Heart left ventricle (tissue), 16 donors: ENCODE results near the gene RGS14. TPM values are rescaled to one million over a fixed set of nuclear protein-coding genes. Genes with fewer than 3 reads are reported as not detected.

Experiments
- ATAC-seq, 4 donors: fragments of 200-7000 bp; cut with Tn5 transposase; one replicate each; pipeline ENCODE4 v1.9.1; 2020 to 2022; ENCODE audit warnings: moderate library complexity in 4 of 4, mild to moderate bottlenecking in 3 of 4, moderate number of reproducible peaks in 1 of 4
- DNase-seq, 5 donors: peaks; one replicate each; pipeline ENCODE4 v3.0.0-alpha.2; 2020
- H3K27ac ChIP-seq, 12 donors: fragments of 200-600 bp; sonication (generic) in 4 of 12; one replicate each; pipeline versions ENCODE4 v1.5.0 to v1.8.0; 2016 to 2022; ENCODE audit warnings: mild to moderate bottlenecking in 2 of 12
- H3K27me3 ChIP-seq, 9 donors: fragments of 200-600 bp; sonication (generic) in 2 of 9; one replicate each; pipeline versions ENCODE4 v1.5.1 to v1.8.0; 2016 to 2022; ENCODE audit warnings: mild to moderate bottlenecking in 3 of 9
- H3K36me3 ChIP-seq, 9 donors: fragments of 200-600 bp; sonication (generic) in 2 of 9; one replicate each; pipeline versions ENCODE4 v1.5.0 to v1.8.0; 2018 to 2022; ENCODE audit warnings: mild to moderate bottlenecking in 2 of 9
- H3K4me1 ChIP-seq, 12 donors: fragments of 200-600 bp; sonication (generic) in 4 of 12; one replicate each; pipeline versions ENCODE4 v1.5.0 to v1.8.0; 2016 to 2022; ENCODE audit warnings: mild to moderate bottlenecking in 3 of 12
- H3K4me3 ChIP-seq, 12 donors: fragments of 200-600 bp; sonication (generic) in 4 of 12; one replicate each; pipeline versions ENCODE4 v1.5.0 to v1.8.0; 2017 to 2022; ENCODE audit warnings: mild to moderate bottlenecking in 9 of 12, moderate library complexity in 4 of 12
- H3K9me3 ChIP-seq, 12 donors: fragments of 200-600 bp; sonication (generic) in 4 of 12; one replicate each; pipeline versions ENCODE4 v1.5.0 to v1.8.0; 2016 to 2022; ENCODE audit warnings: mild to moderate bottlenecking in 1 of 12
- POLR2A ChIP-seq, 2 donors: fragments of 450-650 bp; IDR thresholded peaks; one replicate each; pipeline ENCODE4 v1.6.1; 2017; ENCODE audit warnings: antibody characterized with exemption in 2 of 2, mild to moderate bottlenecking in 2 of 2, moderate library complexity in 2 of 2
- WGBS, 4 donors: extraction: QIAGEN DNeasy Blood & Tissue Kit in 2 of 4; methylation state at CpG; one replicate each; pipeline versions ENCODE4 v1.1.5 to v1.1.7; 2013 to 2018; 5-methylcytosine and 5-hydroxymethylcytosine counted together
- intact Hi-C, 10 donors: fragments of 100-400 bp; cut with DNase I; formaldehyde crosslinking; loops; one replicate each; pipeline versions ENCODE4 v1.11.1 to v1.14.2; 2022
- long read RNA-seq, 3 donors: library from polyadenylated mRNA; unstranded; transcript quantifications; one replicate each; pipeline ENCODE4 v2.0.0, GENCODE V29; 2020 to 2021
- polyA plus RNA-seq, 2 donors: library from polyadenylated mRNA; stranded (reverse); fragments of 200-250 nt; gene quantifications; one replicate each; pipeline ENCODE4 v1.2.3, GENCODE V29; 2013
- total RNA-seq, 9 donors: library from RNA; depleted of rRNA in 2 of 9; stranded (reverse); fragments of >200 nt in 2 of 9; fragmentation: NEBNext Ultra II Directional in 3 of 9; extraction: Animal tissue kit (Norgen Biotek cat#: 25700) in 3 of 9; gene quantifications; one replicate each; pipeline versions ENCODE4 v1.1.0 to v1.2.4, GENCODE V29; 2016 to 2023
- TF ChIP-seq, protein P1 (sequence below), 12 donors: fragments of 200-600 bp; sonication (generic) in 4 of 12; IDR thresholded peaks; one replicate each; pipeline versions ENCODE4 v1.5.0 to v1.8.0; 2018 to 2022; ENCODE audit warnings: antibody characterized with exemption in 12 of 12, mild to moderate bottlenecking in 5 of 12
- donor health status: ischemic (EF 13 %, LVEDD 7.1; RV severe dilation, severe dysfunction).
- donor health status: healthy with polysubstance abuse.
- donor health status: DM: no; HTN: yes; CAD: no.
- donor health status: DM: no; HTN: no; CAD: no.
- donor health status: ischemic (EF 25% LVEDD 6.9; RV normal size, moderate dysfunction).
- donor health status: ischemic (EF 25% LVEDD 5.7; RV mildly dilated, moderate dysfunction).
- donor health status: healthy.
- donor health status: DM: yes; HTN: yes; CAD: no.
- donor health status: ischemic (EF 35%, LVEDD 5.7; RV mildly dilated, moderate dysfunction).
- donor health status: nonischemic (EF 11% LVEDD 7.7; RV severe dilation, severe dysfunction).
- donor health status: DM: yes; HTN: yes; CAD: no.
- donor health status: PGD.
- donor health status: ischemic (EF 29% LVEDD 5.4; RV normal size, mild dysfunction).
- donor health status: nonischemic (EF 23%, LVEDD 6.1; RV moderate dilation, normal function).

Gene RGS14, protein sequence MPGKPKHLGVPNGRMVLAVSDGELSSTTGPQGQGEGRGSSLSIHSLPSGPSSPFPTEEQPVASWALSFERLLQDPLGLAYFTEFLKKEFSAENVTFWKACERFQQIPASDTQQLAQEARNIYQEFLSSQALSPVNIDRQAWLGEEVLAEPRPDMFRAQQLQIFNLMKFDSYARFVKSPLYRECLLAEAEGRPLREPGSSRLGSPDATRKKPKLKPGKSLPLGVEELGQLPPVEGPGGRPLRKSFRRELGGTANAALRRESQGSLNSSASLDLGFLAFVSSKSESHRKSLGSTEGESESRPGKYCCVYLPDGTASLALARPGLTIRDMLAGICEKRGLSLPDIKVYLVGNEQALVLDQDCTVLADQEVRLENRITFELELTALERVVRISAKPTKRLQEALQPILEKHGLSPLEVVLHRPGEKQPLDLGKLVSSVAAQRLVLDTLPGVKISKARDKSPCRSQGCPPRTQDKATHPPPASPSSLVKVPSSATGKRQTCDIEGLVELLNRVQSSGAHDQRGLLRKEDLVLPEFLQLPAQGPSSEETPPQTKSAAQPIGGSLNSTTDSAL
- total RNA-seq (10 to 100 TPM in 1 of 9 donors, 1 to 10 TPM in 8; 1.3 to 10.7 (median 2.9) TPM), polyA plus RNA-seq (1 to 10 TPM; 3.7 to 4.9 TPM)
- long read RNA-seq, donor 1, partial matches to known transcripts: 1 of 2 reads
- long read RNA-seq, donor 1, other reads (novel, unspliced or antisense): 1 of 2 reads
- long read RNA-seq, donor 2, partial matches to known transcripts: 1 of 2 reads
- long read RNA-seq, donor 2, other reads (novel, unspliced or antisense): 0 of 2 reads
- long read RNA-seq, donor 3, partial matches to known transcripts: 0 of 3 reads
- long read RNA-seq, donor 3, other reads (novel, unspliced or antisense): 0 of 3 reads

DNA sequence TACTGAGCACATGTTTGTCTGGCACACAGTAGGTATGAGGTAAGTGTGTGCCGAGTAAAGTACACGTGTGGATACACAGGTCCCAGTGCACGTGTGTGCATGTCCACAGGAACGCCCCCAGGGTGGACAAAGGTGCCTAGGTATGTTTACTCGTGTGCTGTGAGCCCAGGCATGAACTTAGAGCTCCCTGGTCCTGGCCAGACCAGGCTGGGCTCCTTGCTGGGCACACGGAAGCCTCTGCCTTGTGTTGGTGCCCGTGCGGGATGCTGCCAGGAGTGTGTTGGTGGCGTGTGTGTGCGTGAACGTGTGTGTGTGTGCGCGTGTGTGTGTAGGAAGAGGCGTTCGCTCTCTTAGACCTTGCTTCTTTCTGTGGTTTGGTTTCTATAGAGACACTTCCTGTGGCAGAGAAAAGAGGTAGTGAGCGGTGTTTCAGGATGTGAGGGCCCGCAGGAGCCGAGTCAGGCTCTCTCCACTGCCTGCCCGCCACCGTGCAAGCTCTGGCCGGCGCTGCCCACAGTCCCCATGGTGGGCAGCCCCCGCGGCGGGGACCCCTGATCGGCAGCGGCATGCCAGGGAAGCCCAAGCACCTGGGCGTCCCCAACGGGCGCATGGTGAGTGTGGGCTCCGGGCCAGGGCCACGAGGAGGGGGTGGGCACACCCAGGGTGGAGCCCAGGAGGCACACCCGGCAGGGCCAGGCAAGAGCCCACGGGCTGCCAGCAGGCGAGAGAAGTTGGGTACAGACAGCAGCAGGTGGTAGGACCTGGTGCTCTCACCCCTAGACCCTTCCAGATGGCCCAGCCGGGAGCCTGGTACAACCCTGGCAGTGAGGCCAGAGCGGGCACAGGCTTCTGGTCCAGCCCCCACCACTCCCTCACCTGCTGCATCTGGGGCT lies at the start of gene RGS14:
Gene RGS14 (plus strand): TSS at position 466 of the 893 bp plus-strand sequence. CDS start 101 bp downstream, at position 567.
- no peaks in the 10 kb centered on the region for H3K36me3 ChIP-seq
- peaks cover 0 to 79% (median 16%) of the 10 kb centered on the region in 12 donors for H3K4me1 ChIP-seq
- no peaks in the 10 kb centered on the region for H3K9me3 ChIP-seq
- TF ChIP-seq POLR2A (IDR thresholded peaks at IDR 0.05): no peak
- TF ChIP-seq, protein P1, sequence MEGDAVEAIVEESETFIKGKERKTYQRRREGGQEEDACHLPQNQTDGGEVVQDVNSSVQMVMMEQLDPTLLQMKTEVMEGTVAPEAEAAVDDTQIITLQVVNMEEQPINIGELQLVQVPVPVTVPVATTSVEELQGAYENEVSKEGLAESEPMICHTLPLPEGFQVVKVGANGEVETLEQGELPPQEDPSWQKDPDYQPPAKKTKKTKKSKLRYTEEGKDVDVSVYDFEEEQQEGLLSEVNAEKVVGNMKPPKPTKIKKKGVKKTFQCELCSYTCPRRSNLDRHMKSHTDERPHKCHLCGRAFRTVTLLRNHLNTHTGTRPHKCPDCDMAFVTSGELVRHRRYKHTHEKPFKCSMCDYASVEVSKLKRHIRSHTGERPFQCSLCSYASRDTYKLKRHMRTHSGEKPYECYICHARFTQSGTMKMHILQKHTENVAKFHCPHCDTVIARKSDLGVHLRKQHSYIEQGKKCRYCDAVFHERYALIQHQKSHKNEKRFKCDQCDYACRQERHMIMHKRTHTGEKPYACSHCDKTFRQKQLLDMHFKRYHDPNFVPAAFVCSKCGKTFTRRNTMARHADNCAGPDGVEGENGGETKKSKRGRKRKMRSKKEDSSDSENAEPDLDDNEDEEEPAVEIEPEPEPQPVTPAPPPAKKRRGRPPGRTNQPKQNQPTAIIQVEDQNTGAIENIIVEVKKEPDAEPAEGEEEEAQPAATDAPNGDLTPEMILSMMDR (IDR thresholded peaks at IDR 0.05): no peak
- H3K27me3 ChIP-seq: no peaks in the 10 kb centered on the region
- intact Hi-C loops: loop anchor here in 1 of 10 donors (5.0 kb wide), 1 partner anchor 40 kb away; no protein-coding TSS in a partner anchor
- peak within 1 kb of the TSS in 9 of 12 donors; percentile 17 to 73 (median 44) for H3K4me3 ChIP-seq
- DNase-seq (peak in 2 of 5 donors; percentile 38 to 75), ATAC-seq (peak in 3 of 4 donors; percentile 50 to 66 (median 64))
- peak within 1 kb of the TSS in 5 of 12 donors; percentile 34 to 88 (median 42) for H3K27ac ChIP-seq
- 44 to 52% (median 49%) methylated on average over 11 to 37 of the region's 37 CpGs for WGBS, 4 donors

DNA sequence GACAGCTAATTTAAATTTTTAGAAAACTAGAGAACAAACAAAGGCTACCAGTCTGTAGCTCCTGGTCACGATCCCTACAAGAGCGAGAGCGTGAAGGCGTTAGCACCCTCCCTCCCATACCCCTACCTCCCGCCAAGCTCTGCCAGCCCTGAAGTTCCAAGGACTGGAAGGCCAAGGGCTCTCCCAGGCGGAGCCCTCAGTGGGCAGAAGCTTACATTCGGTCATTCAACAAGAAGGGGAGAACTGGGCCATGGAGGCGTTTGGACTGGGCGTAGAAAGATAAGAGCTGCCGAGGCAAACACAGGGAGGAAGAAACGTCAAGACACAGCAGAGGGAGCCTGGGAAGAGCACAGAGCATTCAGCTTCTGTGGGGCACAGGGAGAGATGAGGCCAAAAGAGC lies 49.0 kb upstream of the RGS14 start:
- Histone ChIP-seq H3K36me3 (peaks cover 0 to 32% (median 25%) of the 10 kb centered on the region in 9 donors), H3K27ac (no peak overlapping the region), H3K27me3 (no peaks in the 10 kb centered on the region), H3K9me3 (no peaks in the 10 kb centered on the region), H3K4me1 (peaks cover 0 to 96% (median 35%) of the 10 kb centered on the region in 12 donors), H3K4me3 (no peak overlapping the region)
- WGBS, 4 donors: 87 to 92% (median 90%) methylated on average over 11 of the region's 11 CpGs
- no peak for ATAC-seq
- no peak for TF ChIP-seq POLR2A (IDR thresholded peaks at IDR 0.05)
- TF ChIP-seq, protein P1 (IDR thresholded peaks at IDR 0.05): no peak
- intact Hi-C loops: loop anchor here in 3 of 10 donors (10.0 kb wide), 1 partner anchor 194 kb away; no protein-coding TSS in a partner anchor
- DNase-seq: peak in 1 of 5 donors; percentile 17

DNA sequence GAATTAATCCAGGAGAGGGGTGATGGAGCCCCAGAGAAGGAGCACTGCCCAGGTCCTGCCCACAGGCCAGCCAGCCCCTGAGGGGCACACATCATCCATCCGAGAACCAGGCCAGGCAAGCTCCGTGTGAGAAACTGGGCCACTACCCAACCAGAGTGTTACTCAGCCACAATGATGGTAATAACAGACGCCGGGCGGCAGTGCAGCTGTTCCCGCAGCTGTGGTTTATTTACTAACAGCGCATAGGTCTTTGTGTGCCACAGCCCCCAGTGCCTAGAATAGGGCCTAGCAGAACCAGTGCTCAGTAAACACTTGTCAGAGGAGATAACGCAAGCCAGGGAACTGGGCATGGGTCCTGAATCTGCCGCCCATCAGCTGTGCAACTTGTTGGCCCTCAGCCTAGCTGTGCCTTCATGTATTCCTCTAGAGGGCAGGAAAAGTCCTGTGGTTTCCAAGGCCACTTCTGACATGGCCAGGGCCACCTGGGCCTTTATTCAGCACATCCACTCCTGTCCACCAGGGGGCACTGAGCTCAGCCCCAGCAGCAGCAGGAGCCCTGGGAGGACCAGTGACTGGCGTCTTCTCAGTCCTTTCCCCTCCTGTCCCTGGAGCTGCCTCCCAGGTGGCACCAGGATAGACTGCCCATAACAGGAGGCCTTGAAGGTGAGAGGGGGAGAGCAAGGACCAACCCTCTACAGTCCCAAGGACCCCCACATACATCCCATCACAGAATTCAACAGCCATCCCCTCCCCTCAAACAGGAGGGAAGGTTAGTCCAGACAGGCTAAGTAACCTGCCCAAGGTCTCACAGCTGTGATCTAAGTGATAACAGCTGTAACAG lies 48.2 kb upstream of the RGS14 start:
- intact Hi-C loops: loop anchor here in 7 of 10 donors (5.0 to 10.0 kb wide), 6 partner anchors 55 to 195 kb away; partner anchors contain the start of genes DOK3 (in 1 of the 7) and SLC34A1 (in 1 of the 7)
- TF ChIP-seq POLR2A (IDR thresholded peaks at IDR 0.05): no peak
- TF ChIP-seq, protein P1 (IDR thresholded peaks at IDR 0.05): peak; percentile 59 to 88 (median 76)
- no peaks in the 10 kb centered on the region for H3K9me3 ChIP-seq
- peak in 4 of 5 donors; percentile 50 to 72 (median 64) for DNase-seq
- H3K4me3 ChIP-seq: no peak overlapping the region
- peak overlapping the region in 1 of 12 donors; percentile 33 for H3K27ac ChIP-seq
- 39 to 69% (median 60%) methylated on average over 5 to 10 of the region's 10 CpGs for WGBS, 4 donors
- no peaks in the 10 kb centered on the region for H3K27me3 ChIP-seq
- H3K4me1 ChIP-seq: peaks cover 0 to 89% (median 30%) of the 10 kb centered on the region in 12 donors
- ATAC-seq: peak; percentile 12 to 38 (median 28)
- peaks cover 0 to 32% (median 25%) of the 10 kb centered on the region in 9 donors for H3K36me3 ChIP-seq
